GM21526 (cell line): ENCODE measurements around the gene CRYZL1.
"Not testable (repeated sequence)": the region's sequence is repeated elsewhere in the genome, so short reads cannot be mapped to it uniquely, and the experiment has no call there.

Experiments
- ATAC-seq: cut with Tn5 transposase; IDR thresholded peaks from one replicate; pipeline ENCODE4 v1.9.1; 2021; ENCODE audit warnings: moderate library complexity; ENCODE audit not compliant: unreplicated experiment, low FRiP score

Gene CRYZL1

DNA sequence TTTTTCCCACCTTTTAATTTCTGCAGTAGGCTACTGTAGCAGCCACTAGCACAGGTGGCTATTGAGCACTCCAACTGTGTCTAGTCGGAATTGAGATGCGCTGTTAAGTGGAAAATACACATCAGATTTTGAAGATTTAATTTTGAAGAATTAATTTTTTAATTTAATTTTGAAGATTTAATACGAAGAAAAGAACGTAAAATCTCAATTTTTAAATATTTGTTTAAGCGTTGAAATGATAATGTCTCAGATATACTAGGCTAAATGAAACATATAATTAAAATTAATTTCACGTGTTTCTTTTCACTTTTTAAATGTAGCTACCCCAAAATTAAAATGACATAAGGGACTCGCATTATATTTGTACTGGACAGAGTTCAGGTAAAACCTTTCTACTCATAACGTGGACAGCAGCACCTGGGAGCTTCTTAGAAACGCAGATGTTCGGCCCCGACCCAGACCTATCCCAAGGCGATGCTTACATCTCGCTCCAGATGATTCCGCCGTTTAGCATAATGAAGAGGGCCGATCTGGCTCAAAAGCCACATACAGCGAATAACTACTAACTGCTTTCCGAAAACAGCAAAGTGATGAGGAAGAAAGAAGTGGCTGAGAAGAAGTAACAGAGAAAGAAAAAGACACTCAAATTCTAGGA, 717 bp downstream of the CRYZL1 start:
- ATAC-seq: no peak

DNA sequence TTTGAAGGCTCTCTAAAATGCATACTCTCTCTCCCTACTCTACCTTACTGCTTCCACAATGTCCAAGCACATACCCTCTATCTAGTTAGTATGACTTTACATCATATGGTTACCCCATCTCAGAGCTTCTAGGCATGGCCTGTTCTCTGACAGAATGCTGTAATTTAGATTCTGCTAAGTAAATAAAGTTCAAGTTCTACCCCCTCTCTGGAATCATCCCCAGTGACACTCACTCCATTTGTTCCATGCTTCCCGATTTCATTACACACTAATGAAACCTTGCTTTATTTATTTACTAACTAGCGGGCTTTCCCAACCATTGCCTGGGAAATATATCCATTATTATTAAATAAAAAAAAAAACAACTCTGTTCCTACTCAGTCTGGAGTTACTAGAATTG, 7.3 kb downstream of the CRYZL1 start:
- ATAC-seq: no peak

DNA sequence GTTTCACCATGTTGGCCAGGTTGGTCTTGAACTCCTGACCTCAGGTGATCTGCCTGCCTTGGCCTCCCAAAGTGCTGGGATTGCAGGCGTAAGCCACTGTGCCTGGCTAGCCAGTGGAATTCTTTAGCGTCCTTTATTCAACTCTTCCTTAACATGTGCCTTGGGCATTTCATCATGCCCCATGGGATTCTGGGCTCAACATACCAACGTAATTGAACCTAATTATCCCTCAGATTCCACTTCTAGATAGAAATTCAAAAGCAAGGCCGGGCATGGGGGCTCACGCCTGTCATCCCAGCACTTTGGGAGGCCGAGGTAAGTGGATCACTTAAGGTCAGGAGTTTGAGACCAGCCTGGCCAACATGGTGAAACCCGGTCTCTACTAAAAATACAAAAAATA, 15.4 kb downstream of the CRYZL1 start:
- ATAC-seq: not testable (repeated sequence)

DNA sequence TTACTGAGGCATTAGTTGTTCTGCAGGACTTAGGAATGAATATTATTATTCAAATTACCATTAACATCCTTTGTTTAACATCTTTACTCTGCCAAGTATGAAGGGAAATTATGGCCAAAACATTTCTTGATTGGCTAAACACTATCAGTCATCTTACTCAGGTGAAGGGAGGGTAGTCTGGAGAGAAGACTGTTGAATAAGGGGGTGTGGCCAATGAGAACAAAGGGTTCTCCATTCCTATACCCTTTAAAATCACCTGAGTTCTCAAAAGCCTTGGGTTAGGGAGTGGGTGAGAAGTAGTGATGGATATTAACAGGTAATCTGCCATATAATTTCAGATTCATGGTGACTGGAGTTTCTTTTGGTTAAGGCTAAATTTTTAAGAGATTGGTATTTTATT, 19.3 kb downstream of the CRYZL1 start:
- ATAC-seq: no peak

DNA sequence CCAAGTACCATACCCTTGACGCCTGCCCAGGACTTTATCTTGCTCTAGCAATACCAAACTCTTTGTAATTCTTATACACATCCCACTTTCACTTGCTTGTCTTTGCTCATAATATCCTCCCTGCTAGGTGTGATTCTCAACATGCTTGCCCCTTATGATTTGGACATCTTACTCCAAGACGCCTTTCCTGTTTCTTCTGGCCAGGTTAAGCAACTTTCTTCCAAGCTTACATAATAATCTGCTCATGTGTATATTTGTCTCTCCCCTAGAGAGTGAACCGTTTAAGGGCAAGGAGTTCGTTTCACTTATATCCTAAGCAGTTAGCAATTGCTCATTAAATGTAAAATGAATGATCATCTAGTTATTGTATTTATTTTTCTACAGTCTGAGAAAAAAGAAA, 21.8 kb downstream of the CRYZL1 start:
- no peak for ATAC-seq

DNA sequence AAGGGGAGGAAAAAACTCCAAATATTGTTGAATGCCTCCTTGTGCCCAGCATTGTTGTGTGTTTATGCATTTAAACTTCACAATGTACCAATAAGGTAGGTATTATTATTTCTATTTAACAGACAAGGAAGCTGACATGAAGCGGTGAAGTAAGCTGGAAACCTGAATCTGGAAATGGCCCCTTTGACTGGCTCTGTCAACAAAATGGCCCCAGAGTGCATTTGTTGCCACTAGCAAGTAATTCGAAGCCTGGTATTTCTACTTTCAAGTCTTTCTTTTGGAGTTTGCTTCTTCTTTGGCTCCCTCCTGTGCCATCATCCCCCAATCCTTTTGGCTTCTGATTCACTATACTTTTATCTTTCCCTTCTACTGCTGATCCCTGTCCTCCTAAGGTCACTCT, 23.1 kb downstream of the CRYZL1 start:
- ATAC-seq: no peak

DNA sequence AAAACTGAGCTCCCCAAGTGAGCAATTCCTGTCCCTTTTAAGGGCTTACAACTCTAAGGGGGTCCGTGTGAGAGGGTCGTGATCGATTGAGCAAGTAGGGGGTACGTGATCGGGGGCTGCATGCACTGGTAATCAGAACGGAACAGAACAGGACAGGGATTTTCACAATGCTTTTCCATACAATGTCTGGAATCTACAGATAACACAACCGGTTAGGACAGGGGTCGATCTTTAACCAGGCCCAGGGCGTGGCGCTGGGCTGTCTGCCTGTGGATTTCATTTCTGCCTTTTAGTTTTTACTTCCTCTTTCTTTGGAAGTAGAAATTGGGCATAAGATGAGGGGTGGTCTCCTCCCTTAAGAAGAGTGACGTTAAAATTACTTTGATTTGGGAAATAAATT, 24.0 kb downstream of the CRYZL1 start:
- ATAC-seq: not testable (repeated sequence)

DNA sequence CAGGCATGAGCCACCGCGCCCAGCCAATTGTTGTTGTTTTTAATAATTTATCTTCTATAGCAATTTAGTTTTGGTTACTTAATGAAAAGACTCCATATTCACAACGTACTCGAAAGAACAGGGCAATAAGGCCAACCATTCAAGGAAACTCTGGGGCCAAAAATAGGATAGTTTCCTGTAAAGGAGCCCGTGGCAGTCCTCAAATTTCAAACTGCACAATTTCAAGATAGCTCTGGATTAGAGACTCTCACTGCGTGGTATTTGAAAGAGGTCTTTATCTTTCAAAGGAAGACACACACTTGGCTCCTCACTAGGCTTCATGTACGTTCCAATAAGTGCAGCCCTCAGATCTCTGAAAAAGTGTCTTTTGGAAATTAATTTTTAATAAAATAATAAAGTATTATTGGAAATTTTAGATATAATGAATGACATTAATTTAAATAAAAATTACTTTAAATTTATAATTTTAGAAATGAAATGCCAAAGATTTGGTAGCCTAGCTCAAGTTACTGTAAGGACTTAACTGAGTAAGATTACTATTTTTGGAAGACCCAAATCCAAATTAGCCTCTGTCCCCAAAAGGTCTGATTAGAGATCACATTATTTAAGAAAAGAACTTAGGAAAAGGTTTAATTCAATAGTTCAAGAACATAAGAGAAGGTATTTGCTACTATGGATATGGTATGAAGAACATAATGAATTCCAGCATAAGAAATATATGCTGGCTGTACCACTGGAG, 30.4 kb downstream of the CRYZL1 start:
- no peak for ATAC-seq

DNA sequence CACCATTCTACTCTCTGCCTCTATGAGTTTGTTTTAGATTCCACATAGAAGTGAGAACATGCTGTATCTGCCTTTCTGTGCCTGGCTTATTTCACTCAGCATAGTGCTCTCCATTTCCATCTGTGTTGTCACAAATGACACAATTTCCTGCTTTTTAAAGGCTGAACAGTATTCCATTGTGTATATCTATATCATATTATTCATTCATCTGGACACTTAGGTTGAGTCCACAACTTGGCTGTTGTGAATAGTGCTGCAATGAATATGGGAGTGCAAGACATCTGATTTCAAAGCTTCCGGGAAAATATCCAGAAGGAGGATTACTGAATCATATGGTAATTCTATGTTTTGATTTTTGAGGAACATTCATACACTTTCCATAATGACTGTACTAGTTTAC, 33.0 kb downstream of the CRYZL1 start:
- ATAC-seq: no peak

DNA sequence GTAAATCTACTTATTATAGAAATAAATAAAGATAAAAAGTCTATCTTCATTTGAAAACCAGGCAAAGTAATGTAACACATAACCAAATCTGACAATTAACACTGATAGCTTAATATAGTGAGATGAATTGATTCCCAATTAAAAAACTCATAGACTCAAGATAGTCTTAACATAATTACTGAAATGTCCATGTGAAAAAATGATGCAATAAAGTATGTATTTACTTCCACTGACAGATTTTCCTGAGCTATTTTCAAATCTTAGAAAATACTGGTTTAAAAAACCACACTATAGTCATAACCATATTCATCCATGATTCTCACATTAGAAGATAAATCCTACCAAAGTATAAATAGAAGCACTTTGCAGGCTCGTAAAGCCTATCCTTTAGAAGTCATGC, 43.5 kb downstream of the CRYZL1 start:
- no peak for ATAC-seq

DNA sequence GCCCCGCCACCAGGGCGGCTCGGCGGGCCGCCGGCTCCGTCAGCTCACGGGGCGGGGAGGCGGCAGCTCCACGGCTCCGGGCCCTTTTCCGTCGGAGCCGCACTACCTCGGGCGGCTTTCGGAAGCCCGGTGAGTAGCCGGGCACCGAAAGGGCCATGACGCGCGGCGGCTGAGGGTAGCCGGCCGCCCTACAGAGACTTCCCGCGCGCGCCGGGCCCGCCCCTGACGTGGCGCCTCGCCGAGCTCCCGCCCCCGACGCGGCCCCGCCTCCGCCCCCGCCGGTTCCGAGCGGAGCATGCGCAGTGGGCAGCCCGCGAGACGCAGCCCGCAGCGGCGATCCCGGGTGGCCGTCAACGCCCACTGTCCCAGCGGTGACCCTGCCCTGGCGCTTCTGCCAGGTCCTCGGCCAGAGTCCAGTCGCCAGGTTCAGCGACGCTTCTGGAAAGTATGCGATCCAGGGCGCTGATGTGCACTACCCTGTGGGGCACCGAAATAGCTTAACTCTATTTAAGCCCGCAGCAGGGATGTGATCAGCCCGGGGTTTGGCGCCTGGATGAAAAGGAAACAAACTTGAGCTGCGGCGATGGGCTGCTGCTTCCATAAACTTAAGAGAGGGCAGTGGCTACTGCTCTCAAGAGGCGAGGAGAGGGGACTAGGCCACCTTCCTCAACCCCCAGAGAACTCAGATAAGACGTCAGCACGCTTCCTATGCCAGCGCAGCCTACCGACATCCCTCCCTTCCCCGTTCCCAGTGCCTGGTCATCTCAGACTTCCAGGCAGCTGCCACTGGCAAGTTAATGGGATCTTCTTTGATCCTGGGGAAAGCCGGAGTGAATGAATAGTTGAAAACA, 52.8 kb downstream of the CRYZL1 start, which contains the start of gene DONSON:
Gene DONSON, minus strand, starts transcription at position 200 of the 851 bp plus-strand sequence. Its CDS starts 43 bp downstream, at position 157.
- peak; percentile 83 for ATAC-seq

DNA sequence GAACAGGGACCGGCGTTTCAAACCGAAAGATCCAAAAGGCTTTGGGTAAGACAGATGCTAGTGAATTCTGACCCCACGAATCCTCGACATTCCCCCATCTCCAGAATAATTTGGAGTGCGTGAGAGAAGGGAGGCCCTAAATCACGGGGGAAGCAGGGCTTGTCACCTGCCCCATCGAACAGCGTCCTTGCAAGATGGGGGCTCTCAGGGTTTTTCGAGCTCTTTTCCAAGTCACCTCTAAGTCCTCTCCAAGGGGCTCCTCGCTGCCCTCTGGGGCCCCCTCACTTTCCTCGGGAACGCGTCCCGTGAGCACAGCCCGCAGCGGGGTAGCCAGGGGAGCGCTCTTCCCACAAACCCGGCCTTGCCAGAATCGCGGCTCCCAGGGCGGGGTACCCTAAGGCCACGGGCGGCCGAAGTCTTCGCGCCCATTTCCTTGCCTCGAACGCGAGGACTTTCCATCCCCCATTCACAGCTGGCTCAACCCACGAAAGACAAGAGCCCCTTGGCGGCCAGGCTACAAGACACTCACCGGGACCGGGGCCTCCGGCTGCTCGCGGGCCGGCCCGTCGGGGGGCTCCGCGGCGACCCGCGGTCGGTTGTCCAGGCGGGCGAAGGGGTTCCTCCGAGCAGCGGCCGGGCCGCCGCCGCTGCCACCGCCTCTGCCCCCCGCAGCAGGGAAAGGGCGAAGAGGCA, 53.6 kb downstream of the CRYZL1 start:
- ATAC-seq: peak; percentile 33

DNA sequence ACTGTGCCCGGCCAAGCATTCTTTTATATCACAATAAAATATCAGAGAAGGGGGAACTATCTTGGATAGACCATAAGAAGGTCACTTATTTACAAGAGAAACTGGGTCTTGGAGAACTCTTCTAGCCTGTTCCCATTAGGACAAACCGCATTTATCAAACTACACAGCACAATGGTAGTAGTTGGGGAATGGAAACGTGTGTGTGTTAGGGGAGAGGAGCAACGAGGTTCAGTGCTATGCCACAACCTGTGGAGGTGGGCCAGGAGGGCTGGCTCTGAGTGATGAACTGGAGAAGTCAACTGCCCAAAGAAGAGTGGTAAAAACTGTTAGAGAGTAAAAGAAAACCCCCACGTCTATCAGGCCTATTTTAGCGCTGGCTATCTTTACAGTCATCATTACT, 54.6 kb downstream of the CRYZL1 start:
- ATAC-seq: no peak

DNA sequence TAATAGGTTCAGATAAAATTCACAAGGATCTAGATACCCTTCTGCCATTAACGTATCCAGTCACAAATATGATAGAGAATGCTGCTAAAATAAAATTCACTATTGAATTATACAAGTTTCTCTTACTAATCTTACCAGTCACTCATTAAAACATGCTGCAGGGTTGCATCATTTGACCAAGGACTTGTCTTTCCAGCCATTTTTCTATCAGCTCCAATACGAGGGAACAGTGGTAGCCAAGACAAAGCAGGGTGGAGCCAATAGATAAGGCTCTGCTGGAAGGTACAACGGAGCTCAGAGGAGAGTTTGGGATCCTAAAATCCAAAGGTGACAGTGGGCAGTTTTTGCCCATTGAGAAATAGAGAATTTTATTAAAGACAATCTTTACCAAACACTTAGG, 57.1 kb downstream of the CRYZL1 start:
- no peak for ATAC-seq

DNA sequence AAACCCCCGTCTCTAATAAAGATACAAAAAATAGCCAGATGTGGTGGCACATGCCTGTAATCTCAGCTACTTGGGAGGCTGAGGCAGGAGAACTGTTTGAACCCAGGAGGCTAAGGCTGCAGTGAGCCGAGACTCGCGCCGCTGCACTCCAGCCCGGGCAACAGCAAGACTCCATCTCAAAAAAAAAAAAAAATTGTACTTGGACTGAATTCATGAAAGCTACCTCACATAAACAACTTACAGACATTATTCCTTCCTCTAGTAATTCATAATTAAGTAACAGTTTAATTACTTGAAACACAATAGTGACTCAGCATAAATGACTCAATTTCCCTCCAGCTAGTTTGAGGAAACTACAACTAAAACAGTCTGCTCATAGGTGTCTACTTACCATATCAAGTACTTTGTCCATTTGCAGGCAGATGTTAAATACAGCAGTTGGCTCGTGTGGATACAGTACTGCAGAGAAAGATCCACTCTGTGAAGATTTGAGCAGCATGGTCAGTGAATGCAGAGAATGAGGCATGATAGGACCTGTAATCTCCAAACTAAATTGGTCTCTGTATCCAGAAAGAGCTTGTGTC, 62.5 kb downstream of the CRYZL1 start:
- no peak for ATAC-seq

DNA sequence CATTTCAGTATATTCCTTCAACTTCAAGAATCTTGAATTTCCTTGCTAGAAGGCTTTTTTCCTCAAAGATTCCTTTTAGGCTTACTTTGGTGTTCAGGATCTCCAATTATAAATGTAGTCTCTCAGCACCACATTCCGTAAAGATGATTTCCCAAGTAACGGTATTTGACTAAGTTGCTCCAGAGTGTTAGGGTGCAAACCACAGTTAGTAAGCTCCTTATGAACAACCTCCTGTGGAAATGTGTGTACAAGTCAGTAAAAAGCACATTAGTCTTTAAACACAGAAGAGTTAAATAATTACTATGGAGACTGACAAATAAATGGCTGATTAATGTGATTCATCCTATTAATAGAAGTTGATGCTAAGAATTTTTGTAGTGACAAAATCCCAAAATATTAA, 63.3 kb downstream of the CRYZL1 start:
- no peak for ATAC-seq

DNA sequence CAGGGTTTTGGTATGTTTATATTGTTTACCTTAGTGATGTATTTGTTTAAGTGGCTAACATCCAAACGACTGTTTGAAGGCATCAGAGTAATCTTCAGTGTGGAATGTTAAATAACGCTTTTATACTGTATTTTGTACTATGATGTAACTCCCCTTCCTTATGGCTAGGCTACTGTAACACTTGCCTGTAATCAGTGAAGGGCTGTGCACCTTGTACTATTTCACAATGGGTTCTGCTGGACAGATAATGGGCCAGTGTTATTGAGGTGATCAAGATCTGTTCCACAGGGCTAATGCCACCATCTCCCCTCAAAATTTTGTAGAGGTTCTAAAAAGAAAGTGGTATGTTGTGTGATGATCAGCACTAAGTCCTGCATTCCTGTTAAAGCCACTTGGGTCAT, 64.8 kb downstream of the CRYZL1 start:
- ATAC-seq: not testable (repeated sequence)

DNA sequence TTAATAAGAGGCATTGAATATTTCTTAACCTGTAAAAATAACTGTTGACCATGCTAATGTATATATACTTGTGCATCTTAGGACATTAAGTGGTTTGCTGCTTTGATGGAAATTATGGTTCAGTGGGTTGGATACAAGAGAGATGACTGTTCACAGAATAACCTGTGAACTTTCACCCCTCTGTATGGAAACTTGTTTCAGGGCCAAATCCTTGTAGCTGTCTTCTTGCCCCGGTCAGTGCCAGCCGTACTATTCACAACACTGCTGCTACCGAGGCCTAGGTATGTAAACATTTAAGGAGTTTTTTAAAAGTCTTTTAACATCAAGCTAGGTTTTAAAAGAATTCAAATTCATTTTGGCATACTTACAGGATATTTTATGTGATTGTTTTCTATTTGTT, 69.2 kb downstream of the CRYZL1 start:
- no peak for ATAC-seq

DNA sequence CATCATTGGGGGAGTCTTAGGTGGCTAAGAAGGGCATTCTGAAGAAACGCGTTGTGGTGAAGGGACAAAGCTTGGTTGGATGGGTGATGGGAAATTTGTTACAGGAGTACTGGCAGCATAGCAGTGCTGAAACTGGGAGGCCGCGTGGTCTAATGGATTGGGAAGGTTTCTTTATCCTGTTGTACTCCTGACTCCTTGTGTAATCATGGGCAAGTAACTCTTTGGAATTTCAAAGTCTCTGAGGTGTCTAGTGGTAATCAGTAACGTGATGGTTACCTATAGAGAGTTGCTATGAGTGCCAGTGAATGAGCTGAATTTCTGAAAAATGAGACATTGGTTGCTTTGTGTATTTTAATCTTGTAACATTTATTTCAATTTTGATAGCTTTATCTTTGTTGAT, 71.5 kb downstream of the CRYZL1 start:
- no peak for ATAC-seq

DNA sequence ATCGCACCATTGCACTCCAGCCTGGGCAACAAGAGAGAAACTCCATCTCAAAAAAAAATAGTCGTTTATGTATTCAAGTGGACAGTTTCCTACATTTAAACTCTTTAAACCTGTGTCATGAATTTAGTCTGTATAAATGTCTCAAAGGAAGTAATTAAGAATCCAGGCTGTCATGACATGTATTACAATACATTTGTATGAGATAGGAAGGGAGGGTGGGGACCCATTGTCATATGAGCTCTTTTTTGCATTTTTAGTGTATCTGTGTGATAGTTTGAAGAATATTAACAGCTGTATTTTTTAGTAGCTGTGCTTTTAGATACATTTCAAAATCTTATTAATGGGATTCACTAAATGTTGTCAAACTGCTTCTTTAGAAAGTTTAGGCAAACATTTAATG, 73.1 kb downstream of the CRYZL1 start:
- ATAC-seq: no peak
